ENCODE measurements around the gene CELF2. TPM values are rescaled to one million over a fixed set of nuclear protein-coding genes. Genes with fewer than 3 reads are reported as not detected.

CELF2 gene
- total RNA-seq, 1 donor from 2014 or later: 31.6 TPM

DNA sequence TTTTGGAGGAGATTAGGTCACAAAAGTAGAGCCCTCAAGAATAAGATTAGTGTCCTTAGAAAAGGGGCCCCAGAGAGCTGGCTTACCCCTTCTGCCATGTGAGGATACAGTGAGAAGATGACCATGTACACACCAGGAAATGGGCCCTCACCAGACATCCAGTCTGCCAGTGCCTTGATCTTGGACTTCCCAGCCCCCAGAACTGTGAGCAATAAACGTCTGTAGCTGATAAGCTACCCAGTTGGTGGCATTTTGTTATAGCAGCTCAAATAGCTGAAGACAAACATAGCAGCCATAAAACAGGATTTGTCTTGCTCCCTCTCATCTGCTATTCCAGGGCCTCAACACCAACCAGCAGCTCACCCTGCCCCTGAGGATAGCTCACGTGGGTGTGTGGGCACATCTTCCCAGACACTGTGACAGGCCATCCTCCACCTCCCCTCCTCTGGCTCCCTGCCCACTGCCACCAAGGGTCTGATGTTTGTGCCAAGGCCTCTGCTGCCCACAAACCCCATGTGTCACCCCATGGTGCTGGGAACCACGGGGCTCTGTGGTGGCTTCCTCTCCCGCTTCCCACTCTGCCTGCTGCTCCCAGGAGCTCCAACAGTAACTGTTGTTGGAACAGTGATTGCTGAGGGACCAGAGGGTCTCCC is 341.4 kb downstream of the CELF2 start:
- H3K9me3 ChIP-seq (ENCODE audit: low read depth): no peaks in the 10 kb centered on the region
- Mint-ChIP-seq H3K27me3 (ENCODE audit: insufficient read depth, low read depth) (peaks cover 8% of the 10 kb centered on the region), H3K9me3 (peaks cover 5% of the 10 kb centered on the region), H3K36me3 (no peaks in the 10 kb centered on the region), H3K4me3 (no peak overlapping the region), H3K4me1 (peaks cover 9% of the 10 kb centered on the region), H3K27ac (no peak overlapping the region)
- no peaks in the 10 kb centered on the region for H4K20me1 ChIP-seq (ENCODE audit: low read depth)
- no peak overlapping the region for H3K4me3 ChIP-seq
- H3K9ac ChIP-seq: no peak overlapping the region
- DNase-seq (ENCODE audit: low spot score): no peak
- H3K36me3 ChIP-seq: no peaks in the 10 kb centered on the region
- no peak overlapping the region for H3K27ac ChIP-seq
- TF ChIP-seq, protein P1, sequence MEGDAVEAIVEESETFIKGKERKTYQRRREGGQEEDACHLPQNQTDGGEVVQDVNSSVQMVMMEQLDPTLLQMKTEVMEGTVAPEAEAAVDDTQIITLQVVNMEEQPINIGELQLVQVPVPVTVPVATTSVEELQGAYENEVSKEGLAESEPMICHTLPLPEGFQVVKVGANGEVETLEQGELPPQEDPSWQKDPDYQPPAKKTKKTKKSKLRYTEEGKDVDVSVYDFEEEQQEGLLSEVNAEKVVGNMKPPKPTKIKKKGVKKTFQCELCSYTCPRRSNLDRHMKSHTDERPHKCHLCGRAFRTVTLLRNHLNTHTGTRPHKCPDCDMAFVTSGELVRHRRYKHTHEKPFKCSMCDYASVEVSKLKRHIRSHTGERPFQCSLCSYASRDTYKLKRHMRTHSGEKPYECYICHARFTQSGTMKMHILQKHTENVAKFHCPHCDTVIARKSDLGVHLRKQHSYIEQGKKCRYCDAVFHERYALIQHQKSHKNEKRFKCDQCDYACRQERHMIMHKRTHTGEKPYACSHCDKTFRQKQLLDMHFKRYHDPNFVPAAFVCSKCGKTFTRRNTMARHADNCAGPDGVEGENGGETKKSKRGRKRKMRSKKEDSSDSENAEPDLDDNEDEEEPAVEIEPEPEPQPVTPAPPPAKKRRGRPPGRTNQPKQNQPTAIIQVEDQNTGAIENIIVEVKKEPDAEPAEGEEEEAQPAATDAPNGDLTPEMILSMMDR (IDR thresholded peaks at IDR 0.05): no peak
- no peak for TF ChIP-seq EZH2phosphoT487 (IDR thresholded peaks at IDR 0.05)
- TF ChIP-seq EZH2 (IDR thresholded peaks at IDR 0.05): no peak
- no peak overlapping the region for H2AFZ ChIP-seq (replicated peaks)
- no peaks in the 10 kb centered on the region for H3K4me1 ChIP-seq
- H3F3A ChIP-seq (ENCODE audit: low read depth): no peaks in the 10 kb centered on the region
- H3K27me3 ChIP-seq: no peaks in the 10 kb centered on the region
- no peaks in the 10 kb centered on the region for H3K79me2 ChIP-seq (ENCODE audit: low read depth)
- H3K4me2 ChIP-seq: no peak overlapping the region

DNA sequence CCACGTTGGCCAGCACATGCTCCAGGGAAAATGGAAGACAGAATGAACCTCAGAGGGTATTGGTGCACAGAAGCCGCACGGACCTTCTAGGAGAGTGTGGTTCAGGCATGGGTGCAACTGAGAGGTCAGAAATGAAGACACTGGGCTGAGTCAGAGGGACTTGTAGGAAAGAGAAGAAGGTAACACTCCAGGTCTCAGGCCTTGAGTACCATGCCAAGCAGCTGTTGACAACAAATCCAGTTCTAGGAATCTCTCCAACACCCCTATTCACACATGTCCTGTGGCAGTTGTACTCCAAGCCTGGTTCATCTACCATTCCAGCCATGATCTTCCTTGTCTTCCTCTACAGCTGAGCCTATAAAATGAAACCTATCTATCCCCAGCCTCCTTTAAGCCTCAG is 342.2 kb downstream of the CELF2 start:
- Mint-ChIP-seq H3K36me3 (no peaks in the 10 kb centered on the region), H3K4me1 (peaks cover 6% of the 10 kb centered on the region), H3K9me3 (peaks cover 5% of the 10 kb centered on the region)

DNA sequence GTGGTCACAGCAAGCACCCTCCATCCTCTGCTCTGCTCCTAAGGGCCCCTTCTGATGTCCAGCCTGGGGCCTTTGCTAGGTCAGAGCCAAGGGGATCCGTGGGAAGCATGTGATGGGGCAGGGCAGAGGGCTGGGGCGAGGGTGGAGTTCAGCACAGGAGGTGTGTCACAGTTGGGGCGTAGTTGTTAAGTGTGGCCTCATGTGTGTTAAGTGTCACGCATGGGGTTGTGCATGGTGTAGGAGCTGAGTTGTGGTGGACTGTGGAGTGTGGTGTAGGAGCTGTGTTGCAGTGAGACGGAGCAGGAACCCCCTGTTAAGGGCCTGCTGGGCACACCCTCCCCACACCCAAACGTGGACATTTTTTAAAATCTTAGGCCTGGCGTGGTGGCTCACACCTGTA is 345.8 kb downstream of the CELF2 start:
- H3K27ac ChIP-seq: no peak overlapping the region
- H3K27ac Mint-ChIP-seq: no peak overlapping the region
- H3K4me1 Mint-ChIP-seq: no peaks in the 10 kb centered on the region

More for the DNA sequence above, 342.2 kb downstream of the CELF2 start:
- Histone ChIP-seq H3K9ac (no peak overlapping the region), H3K9me3 (ENCODE audit: low read depth) (no peaks in the 10 kb centered on the region), H3K4me1 (no peaks in the 10 kb centered on the region), H2AFZ (replicated peaks) (no peak overlapping the region), H3K27me3 (no peaks in the 10 kb centered on the region), H3K36me3 (no peaks in the 10 kb centered on the region), H3K27ac (no peak overlapping the region), H4K20me1 (ENCODE audit: low read depth) (no peaks in the 10 kb centered on the region), H3K4me2 (no peak overlapping the region), H3F3A (ENCODE audit: low read depth) (no peaks in the 10 kb centered on the region), H3K4me3 (no peak overlapping the region), H3K79me2 (ENCODE audit: low read depth) (no peaks in the 10 kb centered on the region)
- peaks cover 8% of the 10 kb centered on the region for H3K27me3 Mint-ChIP-seq (ENCODE audit: insufficient read depth, low read depth)
- no peak overlapping the region for H3K27ac Mint-ChIP-seq
- no peak for DNase-seq (ENCODE audit: low spot score)
- TF ChIP-seq EZH2 (IDR thresholded peaks at IDR 0.05) (no peak), EZH2phosphoT487 (IDR thresholded peaks at IDR 0.05) (no peak)
- TF ChIP-seq, protein P1 (IDR thresholded peaks at IDR 0.05): no peak
- H3K4me3 Mint-ChIP-seq: no peak overlapping the region

More for the DNA sequence above, 345.8 kb downstream of the CELF2 start:
- Mint-ChIP-seq H3K36me3 (no peaks in the 10 kb centered on the region), H3K4me3 (no peak overlapping the region), H3K9me3 (peaks cover 7% of the 10 kb centered on the region), H3K27me3 (ENCODE audit: insufficient read depth, low read depth) (peaks cover 10% of the 10 kb centered on the region)
- H3K27me3 ChIP-seq: no peaks in the 10 kb centered on the region
- no peak overlapping the region for H3K4me3 ChIP-seq
- H3K9me3 ChIP-seq (ENCODE audit: low read depth): no peaks in the 10 kb centered on the region
- no peaks in the 10 kb centered on the region for H4K20me1 ChIP-seq (ENCODE audit: low read depth)
- H3K36me3 ChIP-seq: no peaks in the 10 kb centered on the region
- DNase-seq (ENCODE audit: low spot score): no peak
- no peaks in the 10 kb centered on the region for H3K4me1 ChIP-seq
- H3F3A ChIP-seq (ENCODE audit: low read depth): no peaks in the 10 kb centered on the region
- H3K79me2 ChIP-seq (ENCODE audit: low read depth): no peaks in the 10 kb centered on the region
- no peak overlapping the region for H2AFZ ChIP-seq (replicated peaks)
- no peak for TF ChIP-seq EZH2 (IDR thresholded peaks at IDR 0.05)
- TF ChIP-seq, protein P1 (IDR thresholded peaks at IDR 0.05): no peak
- TF ChIP-seq EZH2phosphoT487 (IDR thresholded peaks at IDR 0.05): no peak
- no peak overlapping the region for H3K4me2 ChIP-seq
- no peak overlapping the region for H3K9ac ChIP-seq
